SJCRH30 (cell line): ENCODE results near the gene HNRNPL. TPM values are rescaled to one million over a fixed set of nuclear protein-coding genes. Genes with fewer than 3 reads are reported as not detected.
"Not testable (repeated sequence)": the region's sequence is repeated elsewhere in the genome, so short reads cannot be mapped to it uniquely, and the experiment has no call there.

Experiments
- DNase-seq, 2 experiments: peaks; one replicate each; pipeline ENCODE4 v3.0.0-alpha.2; 2015 to 2020
- H3K27ac ChIP-seq: fragments of 250-450 bp; sonication (Bioruptor Pico); 2 replicates; pipeline ENCODE4 v1.5.1; 2020; ENCODE audit warnings: mild to moderate bottlenecking, moderate library complexity
- H3K27me3 ChIP-seq: fragments of 250-450 bp; sonication (Bioruptor Pico); 2 replicates; pipeline ENCODE4 v1.5.1; 2020; ENCODE audit warnings: mild to moderate bottlenecking, moderate library complexity
- H3K36me3 ChIP-seq: fragments of 250-450 bp; sonication (Bioruptor Pico); 2 replicates; pipeline ENCODE4 v1.5.1; 2020; ENCODE audit warnings: mild to moderate bottlenecking, moderate library complexity
- H3K4me1 ChIP-seq: fragments of 250-450 bp; sonication (Bioruptor Pico); 2 replicates; pipeline ENCODE4 v1.5.1; 2020; ENCODE audit warnings: mild to moderate bottlenecking, moderate library complexity
- H3K4me3 ChIP-seq: fragments of 250-450 bp; sonication (Bioruptor Pico); 2 replicates; pipeline ENCODE4 v1.5.1; 2020; ENCODE audit warnings: mild to moderate bottlenecking, moderate library complexity
- H3K9me3 ChIP-seq: fragments of 250-450 bp; sonication (Bioruptor Pico); replicated peaks from 2 replicates; pipeline ENCODE4 v1.5.1; 2020; ENCODE audit warnings: mild to moderate bottlenecking, moderate library complexity
- total RNA-seq: library from RNA; depleted of rRNA; stranded (reverse); fragments of >200 nt; shearing (Covaris generic); gene quantifications from 2 replicates; pipeline ENCODE4 v1.2.3, GENCODE V29; 2014

The HNRNPL gene
- total RNA-seq, 1 experiment from 2014 or later = 471 TPM

GRCh38 chr19:38855751-38856150, 6.0 kb upstream of the HNRNPL start:
- not testable (repeated sequence) for H3K4me3 ChIP-seq, H3K36me3 ChIP-seq, H3K27me3 ChIP-seq, DNase-seq, H3K27ac ChIP-seq, H3K9me3 ChIP-seq
- peaks cover 12% of the 10 kb centered on the region for H3K4me1 ChIP-seq

DNA sequence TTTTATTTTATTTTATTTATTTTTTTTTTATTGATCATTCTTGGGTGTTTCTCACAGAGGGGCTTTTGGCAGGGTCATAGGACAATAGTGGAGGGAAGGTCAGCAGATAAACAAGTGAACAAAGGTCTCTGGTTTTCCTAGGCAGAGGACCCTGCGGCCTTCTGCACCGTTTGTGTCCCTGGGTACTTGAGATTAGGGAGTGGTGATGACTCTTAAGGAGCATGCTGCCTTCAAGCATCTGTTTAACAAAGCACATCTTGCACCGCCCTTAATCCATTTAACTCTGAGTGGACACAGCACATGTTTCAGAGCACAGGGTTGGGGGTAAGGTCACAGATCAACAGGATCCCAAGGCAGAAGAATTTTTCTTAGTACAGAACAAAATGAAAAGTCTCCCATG, 5.2 kb upstream of the HNRNPL start:
- H3K36me3 ChIP-seq, DNase-seq, H3K4me1 ChIP-seq, H3K4me3 ChIP-seq, H3K27me3 ChIP-seq, H3K27ac ChIP-seq, H3K9me3 ChIP-seq: not testable (repeated sequence)

- Histone ChIP-seq H3K4me3 (peak overlapping the region; percentile 81), H3K27ac (peak overlapping the region; percentile 86)
- no peak for DNase-seq
These were observed 3.4 kb upstream of the HNRNPL start for GRCh38 chr19:38853214-38853613.

DNA sequence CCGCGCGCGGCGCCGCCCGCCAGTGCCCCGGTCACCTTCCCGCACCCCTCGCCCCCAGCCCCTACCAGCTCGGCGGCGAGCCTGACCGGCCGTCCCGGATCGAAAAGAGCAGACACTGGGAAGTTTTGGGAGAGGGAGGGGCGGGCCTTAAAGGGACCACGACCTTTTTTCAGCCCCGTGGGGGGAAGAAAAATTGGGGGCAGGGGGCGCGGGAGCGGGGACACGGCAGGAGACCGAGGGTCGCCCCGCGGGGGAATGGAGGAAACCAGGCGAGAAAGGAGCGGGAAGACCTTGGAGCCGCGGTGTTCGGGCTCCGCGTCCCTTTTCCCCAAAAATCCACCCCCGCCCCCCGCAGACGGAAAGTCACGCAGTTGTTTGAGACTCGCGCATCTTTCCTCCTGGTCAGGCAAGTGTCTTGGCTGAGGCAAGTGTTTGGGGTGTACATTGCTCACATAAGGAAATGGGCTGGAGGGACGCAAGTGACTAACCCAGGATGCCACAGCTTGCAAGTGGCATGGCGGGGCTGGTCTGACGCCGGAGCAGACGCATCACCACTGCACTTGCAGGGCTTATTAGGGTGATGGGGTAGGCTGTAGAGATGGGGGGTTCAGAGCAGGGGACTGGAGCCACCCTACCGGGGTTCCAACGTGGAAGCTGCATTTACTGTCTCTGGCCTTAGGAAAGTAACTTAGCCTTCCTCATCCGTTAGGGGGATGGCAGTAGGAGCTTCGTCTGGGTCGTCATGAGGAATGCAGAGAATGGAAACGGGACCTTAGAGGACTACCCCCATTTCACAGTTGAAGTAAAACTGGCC, 2.7 kb upstream of the HNRNPL start:
- no peaks in the 10 kb centered on the region for H3K27me3 ChIP-seq
- H3K4me1 ChIP-seq = peaks cover 10% of the 10 kb centered on the region
- peak overlapping the region; percentile 81 for H3K4me3 ChIP-seq
- no peaks in the 10 kb centered on the region for H3K9me3 ChIP-seq
- H3K27ac ChIP-seq = peak overlapping the region; percentile 86
- DNase-seq = peak; percentile 73 to 76
- peaks cover 15% of the 10 kb centered on the region for H3K36me3 ChIP-seq

More at GRCh38 chr19:38853214-38853613, 3.4 kb upstream of the HNRNPL start:
- Histone ChIP-seq H3K4me1 (peaks cover 7% of the 10 kb centered on the region), H3K36me3 (peaks cover 7% of the 10 kb centered on the region; the same call in 1 of the 2 replicates), H3K27me3 (no peaks in the 10 kb centered on the region), H3K9me3 (no peaks in the 10 kb centered on the region)

- Histone ChIP-seq H3K9me3 (no peaks in the 10 kb centered on the region), H3K27ac (peak overlapping the region; percentile 86), H3K27me3 (no peaks in the 10 kb centered on the region), H3K4me1 (peaks cover 7% of the 10 kb centered on the region; the same call in 1 of the 2 replicates), H3K4me3 (peak overlapping the region; percentile 81), H3K36me3 (peaks cover 22% of the 10 kb centered on the region)
- peak; percentile 95 to 96 for DNase-seq
These were observed 1.9 kb upstream of the HNRNPL start for GRCh38 chr19:38851622-38852230.

DNA sequence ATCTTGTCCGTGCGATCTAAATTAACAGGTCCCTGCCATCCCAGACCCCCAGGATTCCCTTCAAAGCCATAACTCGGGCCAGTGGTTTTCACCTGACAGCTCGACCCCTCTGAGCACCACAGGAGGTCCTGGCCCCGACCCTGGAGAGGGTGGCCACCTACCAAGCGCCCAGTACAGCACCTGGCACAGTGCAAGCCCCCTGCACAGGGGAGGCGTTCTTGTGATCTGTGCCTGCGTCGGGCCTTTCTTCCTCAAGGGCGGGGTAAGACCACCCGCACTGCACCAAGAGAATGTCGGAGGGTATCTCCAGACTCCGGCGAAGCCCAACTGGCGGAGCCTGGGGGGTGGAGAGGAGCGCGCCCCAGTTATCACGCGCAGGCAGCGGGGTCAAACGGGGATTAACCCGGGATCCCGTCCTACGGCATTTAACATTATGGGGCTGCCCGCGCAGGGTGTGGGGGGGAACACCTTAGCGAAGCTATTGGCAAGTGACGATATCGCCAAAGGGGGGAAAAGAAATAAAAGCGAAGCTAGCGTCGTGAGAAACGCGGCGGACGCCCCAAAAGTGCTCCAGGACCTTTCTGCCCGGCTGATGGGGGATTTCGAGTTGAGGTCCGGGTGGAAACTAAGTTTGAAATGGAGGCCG, 1.3 kb upstream of the HNRNPL start:
- Histone ChIP-seq H3K36me3 (peaks cover 29% of the 10 kb centered on the region), H3K9me3 (no peaks in the 10 kb centered on the region), H3K4me1 (peaks cover 7% of the 10 kb centered on the region; the same call in 1 of the 2 replicates), H3K27me3 (no peaks in the 10 kb centered on the region), H3K27ac (peak overlapping the region; percentile 41), H3K4me3 (peak overlapping the region; percentile 81)
- DNase-seq = peak; percentile 50 to 60

DNA sequence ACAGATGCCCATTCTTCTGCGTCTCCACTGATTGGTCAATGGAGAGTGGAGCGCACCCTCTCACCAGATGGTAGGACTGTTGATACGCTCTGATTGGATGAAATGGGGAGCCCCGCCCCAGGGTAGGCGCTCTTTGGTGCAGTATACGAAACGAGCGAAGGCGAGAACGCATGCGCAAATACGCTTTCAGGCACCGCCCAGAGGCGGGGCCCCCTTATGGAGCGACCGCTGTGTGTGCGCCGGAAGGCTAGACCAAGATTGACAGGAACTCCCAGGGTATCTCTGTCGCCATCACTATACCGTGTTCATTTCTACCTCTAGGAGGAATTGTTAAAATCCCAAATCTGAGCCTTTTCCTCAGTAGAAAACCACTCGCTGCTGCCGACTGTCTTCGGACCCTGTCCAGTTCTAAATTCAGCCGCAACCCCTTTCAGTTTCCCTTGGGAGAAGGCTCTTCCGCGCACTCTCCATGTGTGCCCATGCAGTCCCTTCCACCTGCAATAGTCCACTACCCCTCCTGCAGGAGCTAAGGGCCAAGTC, 720 bp upstream of the HNRNPL start:
- Histone ChIP-seq H3K4me1 (peaks cover 7% of the 10 kb centered on the region; the same call in 1 of the 2 replicates), H3K36me3 (peaks cover 34% of the 10 kb centered on the region), H3K4me3 (peak overlapping the region; percentile 81), H3K27ac (peak overlapping the region; percentile 41), H3K9me3 (no peaks in the 10 kb centered on the region), H3K27me3 (no peaks in the 10 kb centered on the region)
- peak in 1 of 2 experiments; percentile 100 for DNase-seq

DNA sequence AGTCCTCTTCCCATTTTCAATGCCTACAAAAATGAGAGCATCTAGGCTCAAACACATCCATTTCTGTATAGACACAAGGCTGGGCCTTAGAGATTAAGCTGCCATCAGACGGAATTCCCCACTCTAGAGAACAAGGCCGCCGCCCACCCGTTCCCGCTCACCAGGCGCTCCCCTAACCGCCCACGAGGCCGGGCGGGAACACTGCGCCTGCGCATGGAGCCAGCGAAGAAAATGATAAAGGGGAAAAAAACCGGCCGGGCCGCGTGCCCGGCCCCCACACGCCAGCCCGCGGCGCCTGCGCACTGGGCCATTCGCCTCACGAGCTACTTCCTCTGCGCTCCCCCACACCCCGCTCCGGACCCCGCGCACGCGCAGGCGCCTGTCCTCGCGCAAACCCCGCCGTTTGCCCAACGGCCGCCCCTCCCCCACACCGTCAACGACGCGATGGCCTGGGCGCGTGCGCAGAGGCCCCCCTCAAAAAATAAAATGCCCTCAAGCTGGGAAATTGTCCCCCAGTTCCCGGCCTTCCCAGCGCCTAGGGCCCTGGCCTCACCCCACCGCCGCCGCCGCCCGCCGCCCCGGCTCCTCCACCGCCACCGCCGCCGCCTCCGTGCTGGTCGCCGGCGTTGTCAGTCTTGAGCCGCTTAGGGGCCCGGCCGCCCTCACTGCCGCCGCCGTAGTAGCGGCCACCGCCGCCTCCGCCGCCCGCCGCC, 483 bp downstream of the HNRNPL start:
- no peaks in the 10 kb centered on the region for H3K9me3 ChIP-seq
- no peaks in the 10 kb centered on the region for H3K27me3 ChIP-seq
- peak; percentile 99 for DNase-seq
- peak overlapping the region; percentile 90 for H3K27ac ChIP-seq
- H3K36me3 ChIP-seq = peaks cover 47% of the 10 kb centered on the region
- peak overlapping the region; percentile 93 for H3K4me3 ChIP-seq
- H3K4me1 ChIP-seq = peaks cover 7% of the 10 kb centered on the region; the same call in 1 of the 2 replicates

- H3K27me3 ChIP-seq = no peaks in the 10 kb centered on the region
- H3K9me3 ChIP-seq = no peaks in the 10 kb centered on the region
- H3K27ac ChIP-seq = peak overlapping the region; percentile 90
- peak overlapping the region; percentile 93 for H3K4me3 ChIP-seq
- H3K36me3 ChIP-seq = peaks cover 54% of the 10 kb centered on the region
- DNase-seq = peak in 1 of 2 experiments; percentile 30
- peaks cover 7% of the 10 kb centered on the region; the same call in 1 of the 2 replicates for H3K4me1 ChIP-seq
These were observed 1.3 kb downstream of the HNRNPL start for GRCh38 chr19:38848299-38849146.

DNA sequence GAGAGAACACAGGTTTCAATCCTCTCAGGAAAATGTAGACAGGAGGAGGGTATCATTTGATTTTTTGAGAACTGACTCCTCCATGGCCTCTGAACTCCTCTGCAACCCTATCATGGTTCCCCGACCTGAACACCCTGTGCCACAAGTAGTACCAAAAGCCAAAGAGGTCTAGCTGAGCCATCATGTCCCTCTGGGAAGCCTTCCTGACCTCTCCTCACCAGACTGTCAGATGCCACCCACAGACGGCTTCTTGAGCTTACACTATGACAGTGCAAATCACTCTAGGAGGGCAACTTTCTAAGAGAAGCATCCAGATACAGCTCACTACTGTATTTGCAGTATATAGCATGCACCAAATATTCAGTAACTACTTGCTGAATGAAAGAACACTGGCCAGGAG, 3.7 kb downstream of the HNRNPL start:
- no peaks in the 10 kb centered on the region for H3K9me3 ChIP-seq

GRCh38 chr19:38845374-38846024, 4.3 kb downstream of the HNRNPL start:
- Histone ChIP-seq H3K4me3 (no peak overlapping the region), H3K4me1 (peaks cover 7% of the 10 kb centered on the region; the same call in 1 of the 2 replicates), H3K27me3 (no peaks in the 10 kb centered on the region), H3K9me3 (no peaks in the 10 kb centered on the region), H3K36me3 (peaks cover 85% of the 10 kb centered on the region), H3K27ac (no peak overlapping the region)
- DNase-seq = peak in 1 of 2 experiments; percentile 45

More for the DNA sequence above, 3.7 kb downstream of the HNRNPL start:
- H3K4me3 ChIP-seq = no peak overlapping the region
- H3K4me1 ChIP-seq = peaks cover 7% of the 10 kb centered on the region; the same call in 1 of the 2 replicates
- no peak for DNase-seq
- no peaks in the 10 kb centered on the region for H3K27me3 ChIP-seq
- H3K27ac ChIP-seq = no peak overlapping the region
- H3K36me3 ChIP-seq = peaks cover 79% of the 10 kb centered on the region

DNA sequence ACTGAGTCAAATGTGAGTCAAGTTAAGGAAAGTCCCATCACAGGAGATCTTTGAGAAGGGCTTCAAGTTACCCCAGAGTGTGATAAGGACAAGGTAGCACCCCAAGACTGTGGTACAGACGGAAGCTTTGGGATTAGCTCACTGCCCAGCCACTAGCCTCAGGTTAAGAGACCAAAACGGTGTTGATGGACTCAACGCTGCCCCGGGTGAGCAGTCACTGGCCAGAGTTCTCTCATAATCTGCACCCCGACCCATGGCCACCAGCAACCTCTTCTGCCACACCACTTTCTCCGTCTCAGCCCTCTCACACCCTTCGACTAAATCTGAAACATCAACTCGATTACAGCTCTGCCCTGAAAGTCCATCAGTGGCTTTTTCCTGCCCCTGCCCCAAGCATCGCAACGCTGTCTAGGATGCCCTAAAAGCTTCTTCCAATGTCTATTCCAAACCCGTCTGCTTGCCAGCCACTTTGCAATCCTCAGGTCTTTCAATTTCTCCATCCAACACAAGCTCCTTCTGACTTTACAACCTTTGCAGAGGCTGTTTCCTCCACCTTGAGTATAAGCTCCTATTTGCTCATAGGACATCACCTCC, 5.6 kb downstream of the HNRNPL start:
- peaks cover 96% of the 10 kb centered on the region for H3K36me3 ChIP-seq

More for the DNA sequence above, 5.6 kb downstream of the HNRNPL start:
- Histone ChIP-seq H3K27me3 (no peaks in the 10 kb centered on the region), H3K27ac (no peak overlapping the region), H3K4me1 (peaks cover 7% of the 10 kb centered on the region; the same call in 1 of the 2 replicates), H3K9me3 (no peaks in the 10 kb centered on the region), H3K4me3 (no peak overlapping the region)
- DNase-seq = no peak
